ENCODE measurements around the gene DCC.

DCC gene

GRCh38 chr18:52588931-52589330, 248.9 kb downstream of the DCC start:
- DNase-seq (ENCODE audit: low read depth in 2 of 2, low spot score in 1 of 2) = no peak

- no peak for DNase-seq (ENCODE audit: low read depth in 2 of 2, low spot score in 1 of 2)
Measured at GRCh38 chr18:52596748-52597435, 256.9 kb downstream of the DCC start.

GRCh38 chr18:52598921-52599320, 258.9 kb downstream of the DCC start:
- no peak for DNase-seq (ENCODE audit: low read depth in 2 of 2, low spot score in 1 of 2)

- DNase-seq (ENCODE audit: low read depth in 2 of 2, low spot score in 1 of 2) = no peak
Measured at GRCh38 chr18:52602820-52603219, 262.8 kb downstream of the DCC start.

GRCh38 chr18:52605345-52605744, 265.3 kb downstream of the DCC start:
- no peak for DNase-seq (ENCODE audit: low read depth in 2 of 2, low spot score in 1 of 2)

- no peak for DNase-seq (ENCODE audit: low read depth in 2 of 2, low spot score in 1 of 2)
Measured at GRCh38 chr18:52607985-52608384, 268.0 kb downstream of the DCC start.

- DNase-seq (ENCODE audit: low read depth in 2 of 2, low spot score in 1 of 2) = no peak
Measured at GRCh38 chr18:52610451-52611115, 270.6 kb downstream of the DCC start.

- DNase-seq (ENCODE audit: low read depth in 2 of 2, low spot score in 1 of 2) = no peak
Measured at GRCh38 chr18:52612406-52612805, 272.4 kb downstream of the DCC start.

GRCh38 chr18:52615321-52615720, 275.3 kb downstream of the DCC start:
- no peak for DNase-seq (ENCODE audit: low read depth in 2 of 2, low spot score in 1 of 2)

- no peak for DNase-seq (ENCODE audit: low read depth in 2 of 2, low spot score in 1 of 2)
Measured at GRCh38 chr18:52615943-52616342, 275.9 kb downstream of the DCC start.

- DNase-seq (ENCODE audit: low read depth in 2 of 2, low spot score in 1 of 2) = no peak
Measured at GRCh38 chr18:52617931-52618330, 277.9 kb downstream of the DCC start.

GRCh38 chr18:52620926-52621439, 281.0 kb downstream of the DCC start:
- no peak for DNase-seq (ENCODE audit: low read depth in 2 of 2, low spot score in 1 of 2)

- DNase-seq (ENCODE audit: low read depth in 2 of 2, low spot score in 1 of 2) = no peak
Measured at GRCh38 chr18:52624702-52625101, 284.7 kb downstream of the DCC start.

- no peak for DNase-seq (ENCODE audit: low read depth in 2 of 2, low spot score in 1 of 2)
Measured at GRCh38 chr18:52636536-52636935, 296.5 kb downstream of the DCC start.

- DNase-seq (ENCODE audit: low read depth in 2 of 2, low spot score in 1 of 2) = no peak
Measured at GRCh38 chr18:52648201-52648600, 308.2 kb downstream of the DCC start.

GRCh38 chr18:52652391-52652790, 312.4 kb downstream of the DCC start:
- no peak for DNase-seq (ENCODE audit: low read depth in 2 of 2, low spot score in 1 of 2)

- DNase-seq (ENCODE audit: low read depth in 2 of 2, low spot score in 1 of 2) = no peak
Measured at GRCh38 chr18:52657043-52657805, 317.2 kb downstream of the DCC start.

- DNase-seq (ENCODE audit: low read depth in 2 of 2, low spot score in 1 of 2) = no peak
Measured at GRCh38 chr18:52667463-52668065, 327.6 kb downstream of the DCC start.

- DNase-seq (ENCODE audit: low read depth in 2 of 2, low spot score in 1 of 2) = no peak
Measured at GRCh38 chr18:52670896-52671295, 330.9 kb downstream of the DCC start.

- no peak for DNase-seq (ENCODE audit: low read depth in 2 of 2, low spot score in 1 of 2)
Measured at GRCh38 chr18:52678034-52678433, 338.0 kb downstream of the DCC start.

- DNase-seq (ENCODE audit: low read depth in 2 of 2, low spot score in 1 of 2) = no peak
Measured at GRCh38 chr18:52678551-52678950, 338.6 kb downstream of the DCC start.

GRCh38 chr18:52679354-52679753, 339.4 kb downstream of the DCC start:
- DNase-seq (ENCODE audit: low read depth in 2 of 2, low spot score in 1 of 2) = no peak
